ENCODE results near the gene STK32A.

DNA sequence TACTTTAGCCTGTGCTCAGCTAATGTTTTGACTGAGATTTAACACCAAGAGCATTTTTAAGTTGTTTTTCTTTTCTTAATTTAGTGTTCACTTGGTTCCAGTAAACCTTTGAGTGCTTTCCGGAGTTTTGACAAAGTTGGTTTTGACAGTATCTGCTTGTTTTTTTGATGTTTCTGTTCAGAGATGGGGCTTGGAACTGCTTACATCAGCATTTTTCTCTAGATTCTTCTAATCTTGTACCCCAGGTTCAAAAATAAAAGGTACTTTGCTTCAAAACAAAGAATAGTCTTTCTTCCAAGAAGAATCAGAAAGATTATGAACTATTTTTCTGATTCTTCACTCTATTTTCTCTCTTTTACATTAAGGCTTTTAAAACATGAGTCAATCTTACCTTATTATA is 142.9 kb downstream of the STK32A start:
- TF ChIP-seq, protein P1, sequence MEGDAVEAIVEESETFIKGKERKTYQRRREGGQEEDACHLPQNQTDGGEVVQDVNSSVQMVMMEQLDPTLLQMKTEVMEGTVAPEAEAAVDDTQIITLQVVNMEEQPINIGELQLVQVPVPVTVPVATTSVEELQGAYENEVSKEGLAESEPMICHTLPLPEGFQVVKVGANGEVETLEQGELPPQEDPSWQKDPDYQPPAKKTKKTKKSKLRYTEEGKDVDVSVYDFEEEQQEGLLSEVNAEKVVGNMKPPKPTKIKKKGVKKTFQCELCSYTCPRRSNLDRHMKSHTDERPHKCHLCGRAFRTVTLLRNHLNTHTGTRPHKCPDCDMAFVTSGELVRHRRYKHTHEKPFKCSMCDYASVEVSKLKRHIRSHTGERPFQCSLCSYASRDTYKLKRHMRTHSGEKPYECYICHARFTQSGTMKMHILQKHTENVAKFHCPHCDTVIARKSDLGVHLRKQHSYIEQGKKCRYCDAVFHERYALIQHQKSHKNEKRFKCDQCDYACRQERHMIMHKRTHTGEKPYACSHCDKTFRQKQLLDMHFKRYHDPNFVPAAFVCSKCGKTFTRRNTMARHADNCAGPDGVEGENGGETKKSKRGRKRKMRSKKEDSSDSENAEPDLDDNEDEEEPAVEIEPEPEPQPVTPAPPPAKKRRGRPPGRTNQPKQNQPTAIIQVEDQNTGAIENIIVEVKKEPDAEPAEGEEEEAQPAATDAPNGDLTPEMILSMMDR (IDR thresholded peaks at IDR 0.05 in 4 of 5, conservative IDR thresholded peaks at IDR 0.05 in 1 of 5) = no peak
- no peak for TF ChIP-seq POLR2A (IDR thresholded peaks at IDR 0.05)
